ENCODE measurements around the gene OGFR.

OGFR gene

GRCh38 chr20:62769346-62770071 is 35.1 kb upstream of the OGFR start:
- no peak for DNase-seq

GRCh38 chr20:62770111-62770910 is 34.3 kb upstream of the OGFR start:
- no peak for DNase-seq

- no peak for DNase-seq
These were observed 33.7 kb upstream of the OGFR start for GRCh38 chr20:62770916-62771315.

GRCh38 chr20:62771396-62772102 is 33.1 kb upstream of the OGFR start:
- DNase-seq = no peak

GRCh38 chr20:62772103-62772611 is 32.5 kb upstream of the OGFR start:
- DNase-seq = no peak

GRCh38 chr20:62772619-62772989 is 32.0 kb upstream of the OGFR start:
- no peak for DNase-seq

GRCh38 chr20:62772990-62773844 is 31.4 kb upstream of the OGFR start:
- peak in 2 of 51 donors; percentile 15 to 20 for DNase-seq

- peak in 1 of 51 donors; percentile 50 for DNase-seq
These were observed 30.6 kb upstream of the OGFR start for GRCh38 chr20:62773845-62774714.

GRCh38 chr20:62774762-62775161 is 29.9 kb upstream of the OGFR start:
- no peak for DNase-seq

- DNase-seq = no peak
These were observed 29.4 kb upstream of the OGFR start for GRCh38 chr20:62775206-62775605.

- DNase-seq = no peak
These were observed 28.5 kb upstream of the OGFR start for GRCh38 chr20:62776035-62776691.

- no peak for DNase-seq
These were observed 27.7 kb upstream of the OGFR start for GRCh38 chr20:62776692-62777527.

- DNase-seq = no peak
These were observed 27.2 kb upstream of the OGFR start for GRCh38 chr20:62777528-62777830.

GRCh38 chr20:62778058-62778457 is 26.6 kb upstream of the OGFR start:
- no peak for DNase-seq

- no peak for DNase-seq
These were observed 25.8 kb upstream of the OGFR start for GRCh38 chr20:62778601-62779416.

GRCh38 chr20:62779417-62779685 is 25.3 kb upstream of the OGFR start:
- DNase-seq = no peak

GRCh38 chr20:62780204-62780603 is 24.4 kb upstream of the OGFR start:
- no peak for DNase-seq

GRCh38 chr20:62780696-62781095 is 23.9 kb upstream of the OGFR start:
- no peak for DNase-seq
